Ascending aorta (tissue), 2 donors: ENCODE results near the gene TREM2. TPM values are rescaled to one million over a fixed set of nuclear protein-coding genes. Genes with fewer than 3 reads are reported as not detected.

Experiments
- DNase-seq, 2 donors: peaks; one replicate each; pipeline ENCODE4 v3.0.0-alpha.2; 2019; ENCODE audit warnings: low spot score in 2 of 2
- H3K27ac ChIP-seq, 2 donors: fragments of 200-600 bp; sonication (generic); one replicate each; pipeline ENCODE4 v1.5.1; 2016 to 2017; ENCODE audit warnings: mild to moderate bottlenecking in 1 of 2
- H3K27me3 ChIP-seq: fragments of 200-600 bp; sonication (generic); one replicate; pipeline ENCODE4 v1.5.1; 2017
- H3K36me3 ChIP-seq, 2 donors: fragments of 200-600 bp; sonication (generic); one replicate each; pipeline ENCODE4 v1.5.1; 2016
- H3K4me1 ChIP-seq, 2 donors: fragments of 200-600 bp; sonication (generic); one replicate each; pipeline ENCODE4 v1.5.1; 2016 to 2017; ENCODE audit warnings: mild to moderate bottlenecking in 1 of 2
- H3K4me3 ChIP-seq, 2 donors: fragments of 200-600 bp; sonication (generic); one replicate each; pipeline ENCODE4 v1.5.1; 2016 to 2017; ENCODE audit warnings: mild to moderate bottlenecking in 1 of 2
- H3K9me3 ChIP-seq, 2 donors: fragments of 200-600 bp; sonication (generic); one replicate each; pipeline ENCODE4 v1.5.1; 2016
- CTCF ChIP-seq, 3 experiments: fragments of 200-600 bp in 2 of 3; fragments of 450-650 bp in 1 of 3; sonication (generic) in 2 of 3; IDR thresholded peaks; one replicate each; pipeline ENCODE4 v1.5.1; 2016 to 2019; ENCODE audit warnings: antibody characterized with exemption in 3 of 3, mild to moderate bottlenecking in 1 of 3, moderate library complexity in 1 of 3
- intact Hi-C: fragments of 100-400 bp; cut with DNase I; formaldehyde crosslinking; loops from one replicate; pipeline ENCODE4 v1.15.1; 2023
- total RNA-seq: library from RNA; depleted of rRNA; stranded (reverse); fragments of >200 nt; gene quantifications from one replicate; pipeline ENCODE4 v1.1.0, GENCODE V29; 2016

Gene TREM2
- total RNA-seq, 1 donor from 2014 or later: 0.43 TPM

GRCh38 chr6:41179163-41179562, 16.2 kb upstream of the TREM2 start:
- Histone ChIP-seq H3K4me1 (no peaks in the 10 kb centered on the region), H3K27me3 (no peaks in the 10 kb centered on the region), H3K36me3 (no peaks in the 10 kb centered on the region), H3K27ac (no peak overlapping the region), H3K4me3 (no peak overlapping the region), H3K9me3 (no peaks in the 10 kb centered on the region)
- no peak for DNase-seq
- intact Hi-C loops: no loop called here
- no peak for TF ChIP-seq CTCF (IDR thresholded peaks at IDR 0.05)

GRCh38 chr6:41177695-41178094, 14.8 kb upstream of the TREM2 start:
- Histone ChIP-seq H3K27ac (no peak overlapping the region), H3K27me3 (no peaks in the 10 kb centered on the region), H3K4me1 (no peaks in the 10 kb centered on the region), H3K9me3 (no peaks in the 10 kb centered on the region), H3K4me3 (no peak overlapping the region), H3K36me3 (no peaks in the 10 kb centered on the region)
- DNase-seq: no peak
- TF ChIP-seq CTCF (IDR thresholded peaks at IDR 0.05): no peak
- intact Hi-C loops: no loop called here

- Histone ChIP-seq H3K4me3 (no peak overlapping the region), H3K27me3 (no peaks in the 10 kb centered on the region), H3K9me3 (no peaks in the 10 kb centered on the region), H3K36me3 (no peaks in the 10 kb centered on the region), H3K27ac (no peak overlapping the region), H3K4me1 (no peaks in the 10 kb centered on the region)
- TF ChIP-seq CTCF (IDR thresholded peaks at IDR 0.05): no peak
- no peak for DNase-seq
- intact Hi-C loops: no loop called here
Observed at GRCh38 chr6:41177287-41177686, 14.4 kb upstream of the TREM2 start.

GRCh38 chr6:41176189-41176588, 13.3 kb upstream of the TREM2 start:
- Histone ChIP-seq H3K4me1 (no peaks in the 10 kb centered on the region), H3K27me3 (no peaks in the 10 kb centered on the region), H3K4me3 (no peak overlapping the region), H3K27ac (no peak overlapping the region), H3K36me3 (no peaks in the 10 kb centered on the region), H3K9me3 (no peaks in the 10 kb centered on the region)
- intact Hi-C loops: no loop called here
- peak in 1 of 2 donors; percentile 30 for DNase-seq
- TF ChIP-seq CTCF (IDR thresholded peaks at IDR 0.05): no peak

GRCh38 chr6:41175084-41175483, 12.2 kb upstream of the TREM2 start:
- no peaks in the 10 kb centered on the region for H3K9me3 ChIP-seq
- intact Hi-C loops: no loop called here
- no peak overlapping the region for H3K4me3 ChIP-seq
- H3K27ac ChIP-seq: no peak overlapping the region
- no peak for DNase-seq
- H3K36me3 ChIP-seq: no peaks in the 10 kb centered on the region
- H3K27me3 ChIP-seq: no peaks in the 10 kb centered on the region
- no peaks in the 10 kb centered on the region for H3K4me1 ChIP-seq
- TF ChIP-seq CTCF (IDR thresholded peaks at IDR 0.05): no peak

GRCh38 chr6:41174610-41175009, 11.7 kb upstream of the TREM2 start:
- Histone ChIP-seq H3K9me3 (no peaks in the 10 kb centered on the region), H3K4me3 (no peak overlapping the region), H3K36me3 (no peaks in the 10 kb centered on the region), H3K4me1 (no peaks in the 10 kb centered on the region), H3K27ac (no peak overlapping the region), H3K27me3 (no peaks in the 10 kb centered on the region)
- TF ChIP-seq CTCF (IDR thresholded peaks at IDR 0.05): no peak
- intact Hi-C loops: no loop called here
- DNase-seq: no peak
